GM12878 (cell line): Measurements from ENCODE around the gene ADAMTS14. TPM values are rescaled to one million over a fixed set of nuclear protein-coding genes. Genes with fewer than 3 reads are reported as not detected.

Source experiments
- ATAC-seq: fragments of 200-7000 bp; cut with Tn5 transposase; 3 replicates; pipeline ENCODE4 v1.9.1; 2020; ENCODE audit warnings: mild to moderate bottlenecking, moderate library complexity
- BruUV-seq: library from RNA; stranded (reverse); fragments of 400-500 nt; replicated peaks from 2 replicates; lab custom pipeline; 2021; lab: Mats Ljungman, UMichigan
- CTCF ChIA-PET: fragments of 300-600 bp; sonication (Branson Sonifier 250); formaldehyde crosslinking; extraction: SDS; loops from one replicate; lab custom pipeline; 2021; ENCODE audit warnings: inconsistent platforms; lab: Yijun Ruan, JAX
- POLR2A ChIA-PET: fragments of 350-600 bp; formaldehyde crosslinking; extraction: SDS; loops from one replicate; lab custom pipeline; 2021; ENCODE audit warnings: inconsistent platforms; lab: Charles Lee
- RAD21 ChIA-PET: fragments of 300-600 bp; sonication (Branson Sonifier 250); formaldehyde crosslinking; loops from one replicate; lab custom pipeline; 2023; ENCODE audit warnings: antibody characterized with exemption; ENCODE audit not compliant: unreplicated experiment; lab: Charles Lee
- SMC1A ChIA-PET: fragments of 300-600 bp; sonication (Branson Sonifier 250); formaldehyde crosslinking; loops from one replicate; lab custom pipeline; 2023; ENCODE audit not compliant: unreplicated experiment, uncharacterized antibody; lab: Charles Lee
- DNase-seq: peaks from one replicate; pipeline ENCODE4 v3.0.0-alpha.2; 2011; ENCODE audit warnings: low read depth, low spot score
- FAIRE-seq: peaks from 3 replicates; lab custom pipeline; 2011; peaks lifted over from hg19 to GRCh38; lab: Jason Lieb, UNC
- H2AFZ ChIP-seq: 2 replicates; pipeline ENCODE4 v1.6.0; 2011; ENCODE audit warnings: low read depth, low read length, control low read depth; ENCODE audit not compliant: control insufficient read depth
- H3K27ac ChIP-seq: 2 replicates; pipeline ENCODE4 v1.5.1; 2011; ENCODE audit warnings: control low read depth; ENCODE audit not compliant: control insufficient read depth, insufficient read depth
- H3K27me3 ChIP-seq, 2 experiments: replicated peaks in 1 of 2; 2 replicates each; pipeline versions ENCODE4 v1.6.0 to v1.6.1; 2011; ENCODE audit warnings: low read length in 1 of 2; ENCODE audit not compliant: control insufficient read depth in 2 of 2, insufficient read depth in 2 of 2
- H3K36me3 ChIP-seq, 2 experiments: 2 replicates each; pipeline ENCODE4 v1.5.1; 2011; ENCODE audit warnings: low read length in 1 of 2; ENCODE audit not compliant: control insufficient read depth in 2 of 2, insufficient read depth in 2 of 2
- H3K4me1 ChIP-seq: 2 replicates; pipeline ENCODE4 v1.6.1; 2011; ENCODE audit warnings: mild to moderate bottlenecking, low read length, moderate library complexity, mixed read lengths; ENCODE audit not compliant: control insufficient read depth, insufficient read depth
- H3K4me2 ChIP-seq: 2 replicates; pipeline ENCODE4 v1.6.0; 2011; ENCODE audit warnings: control low read depth; ENCODE audit not compliant: control insufficient read depth, insufficient read depth
- H3K4me3 ChIP-seq: fragments of 200-600 bp; sonication (generic); 2 replicates; pipeline ENCODE4 v1.5.1; 2016
- H3K79me2 ChIP-seq: 2 replicates; pipeline ENCODE4 v1.6.0; 2011; ENCODE audit warnings: low read length; ENCODE audit not compliant: control insufficient read depth, insufficient read depth
- H3K9ac ChIP-seq: 2 replicates; pipeline ENCODE4 v1.8.0; 2011; ENCODE audit warnings: low read length, control low read depth, mixed read lengths; ENCODE audit not compliant: control insufficient read depth, insufficient read depth
- H3K9me3 ChIP-seq: replicated peaks from 3 replicates; pipeline ENCODE4 v1.5.1; 2011; ENCODE audit warnings: mild to moderate bottlenecking, low read length; ENCODE audit not compliant: control insufficient read depth, insufficient read depth
- H4K20me1 ChIP-seq: 2 replicates; pipeline ENCODE4 v1.6.0; 2011; ENCODE audit not compliant: control insufficient read depth, insufficient read depth
- EGR1 ChIP-seq, 2 experiments: IDR thresholded peaks; 1 replicate in 1 of 2; 2 replicates in 1 of 2; pipeline ENCODE4 v1.6.1; 2011 to 2012; ENCODE audit warnings: low read depth in 2 of 2, low read length in 2 of 2, borderline replicate concordance in 1 of 2, mild to moderate bottlenecking in 1 of 2, moderate library complexity in 1 of 2
- MYB ChIP-seq: fragments of 150-350 bp; IDR thresholded peaks from 2 replicates; pipeline ENCODE4 v1.6.1; 2014; ENCODE audit warnings: mild to moderate bottlenecking, low read depth, low read length, borderline replicate concordance
- NR2F1 ChIP-seq: fragments of 450-650 bp; conservative IDR thresholded peaks from 2 replicates; pipeline ENCODE4 v1.6.1; 2017; ENCODE audit warnings: mild to moderate bottlenecking
- TCF3 ChIP-seq: IDR thresholded peaks from 2 replicates; pipeline ENCODE4 v1.6.1; 2012; ENCODE audit warnings: low read depth, mild to moderate bottlenecking, low read length, borderline replicate concordance; ENCODE audit not compliant: insufficient read depth
- WGBS: methylation state at CpG from one replicate; pipeline ENCODE4 v1.1.6; 2016; ENCODE audit warnings: low lambda C conversion rate; ENCODE audit not compliant: insufficient replicate concordance, insufficient coverage; ENCODE audit errors: missing lambda C conversion rate; 5-methylcytosine and 5-hydroxymethylcytosine counted together
- in situ Hi-C: fragments of 300-500 bp; cut with MboI; formaldehyde crosslinking; loops from 9 replicates; pipeline ENCODE4 v1.14.3; 2018; ENCODE audit warnings: mixed read lengths
- intact Hi-C: fragments of 100-400 bp; cut with micrococcal nuclease; formaldehyde crosslinking; loops from one replicate; pipeline ENCODE4 v1.14.2; 2022; ENCODE audit not compliant: unreplicated experiment
- polyA plus RNA-seq, 11 experiments: library from polyadenylated mRNA; depleted of rRNA in 4 of 11; unstranded in 6 of 11; stranded (reverse) in 5 of 11; fragments of >200 nt; fragmentation: Nextera tagmentation in 4 of 11; fragmentation: Illumina TruSeq in 1 of 11; extraction: Ambion mirVana in 4 of 11; extraction: Trizol in 1 of 11; gene quantifications; 1 replicate in 1 of 11; 2 replicates in 10 of 11; pipeline versions ENCODE4 v1.2.1 to v1.2.3, GENCODE V29; 2011 to 2016; ENCODE audit warnings: inconsistent platforms in 2 of 11, missing spikeins in 2 of 11, low read depth in 1 of 11
- small RNA-seq: library from RNA; depleted of rRNA; stranded (forward); fragments of <200 nt; gene quantifications from one replicate; pipeline ENCODE3, GENCODE V24; 2014
- total RNA-seq, 4 experiments: library from RNA; depleted of rRNA in 3 of 4; stranded (reverse); fragments of >200 nt in 3 of 4; fragmentation: Illumina TruSeq in 1 of 4; extraction: Trizol in 1 of 4; gene quantifications; 2 replicates each; pipeline versions ENCODE4 v1.2.1 to v1.2.3, GENCODE V29; 2013 to 2021
- TF ChIP-seq, protein P1 (sequence below): fragments of 150-350 bp; IDR thresholded peaks from 2 replicates; pipeline ENCODE4 v1.6.1; 2014; ENCODE audit warnings: mild to moderate bottlenecking, low read depth, low read length
- TF ChIP-seq, protein P2 (sequence below): IDR thresholded peaks from 2 replicates; pipeline ENCODE4 v1.6.1; 2012; ENCODE audit warnings: improper control_type of control experiment, low read depth, low read length; ENCODE audit not compliant: insufficient replicate concordance

The ADAMTS14 gene
- total and polyA plus RNA-seq, 10 of the 15 experiments (the other 5 are each of a cell fraction or from before 2014, with no cell fraction given): 0.03 to 0.05 TPM; not detected in 8

DNA sequence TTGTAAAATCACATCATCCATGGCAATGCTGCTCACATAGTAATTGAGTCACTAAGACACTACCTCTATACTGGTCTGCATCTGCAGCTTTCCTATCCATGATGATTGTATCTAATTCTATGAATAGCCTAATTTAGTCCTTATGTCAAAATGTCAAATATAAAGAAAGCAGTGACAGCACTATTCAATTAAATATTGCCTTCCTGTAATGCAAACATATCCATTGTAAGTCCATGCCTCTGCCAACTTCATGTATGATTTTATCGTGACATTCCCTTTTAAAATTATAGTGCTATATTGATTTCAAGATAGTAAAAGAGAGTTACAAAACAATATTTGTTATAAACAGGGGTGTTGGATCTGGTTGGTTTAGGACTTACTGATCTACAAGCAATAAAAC, 138.7 kb downstream of the ADAMTS14 start (continued):
- TF ChIP-seq NR2F1: no peak
- TF ChIP-seq EGR1 (IDR thresholded peaks at IDR 0.05; ENCODE audit: borderline replicate concordance in 1 of 2, low read depth in 2 of 2, low read length in 2 of 2): no peak
- TF ChIP-seq, all 136 proteins: peak for 0

DNA sequence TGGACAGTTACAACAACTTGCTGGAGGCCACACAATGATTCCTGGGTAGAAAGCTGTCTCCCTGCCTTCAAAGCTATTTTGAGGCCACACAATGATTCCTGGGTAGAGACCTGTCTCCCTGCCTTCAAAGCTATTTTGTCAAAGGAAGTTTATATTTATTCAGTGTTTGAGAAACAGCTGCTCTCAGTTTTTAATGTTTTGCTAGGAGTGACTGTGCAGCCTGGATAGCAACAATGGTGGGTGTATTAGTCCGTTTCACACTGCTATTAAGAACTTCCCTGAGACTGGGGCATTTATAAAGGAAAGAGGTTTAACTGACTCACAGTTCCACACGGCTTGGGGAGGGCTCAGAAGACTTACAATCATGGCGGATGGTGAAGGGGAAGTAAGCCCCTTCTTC, 139.6 kb downstream of the ADAMTS14 start:
- Histone ChIP-seq H3K4me1 (no peaks in the 10 kb centered on the region), H3K9ac (no peak overlapping the region), H3K27me3 (no peaks in the 10 kb centered on the region), H2AFZ (no peak overlapping the region), H4K20me1 (no peaks in the 10 kb centered on the region; the same call in 1 of the 2 replicates), H3K27ac (no peak overlapping the region), H3K4me2 (no peak overlapping the region), H3K79me2 (peaks cover 3% of the 10 kb centered on the region; the same call in 1 of the 2 replicates), H3K4me3 (no peak overlapping the region), H3K36me3 (no peaks in the 10 kb centered on the region), H3K9me3 (no peaks in the 10 kb centered on the region)
- in situ Hi-C loops: loop anchor here (5.0 kb wide), 1 partner anchor 70 kb away; no protein-coding TSS in a partner anchor
- FAIRE-seq (no peak), DNase-seq (no peak), ATAC-seq (no peak)
- SMC1A ChIA-PET: no interaction called here
- intact Hi-C loops: no loop called here
- 36% methylated on average over 3 of the region's 3 CpGs for WGBS
- BruUV-seq: no TSS peak
- TF ChIP-seq TCF3 (no peak), MYB (no peak)
- TF ChIP-seq, protein P1, sequence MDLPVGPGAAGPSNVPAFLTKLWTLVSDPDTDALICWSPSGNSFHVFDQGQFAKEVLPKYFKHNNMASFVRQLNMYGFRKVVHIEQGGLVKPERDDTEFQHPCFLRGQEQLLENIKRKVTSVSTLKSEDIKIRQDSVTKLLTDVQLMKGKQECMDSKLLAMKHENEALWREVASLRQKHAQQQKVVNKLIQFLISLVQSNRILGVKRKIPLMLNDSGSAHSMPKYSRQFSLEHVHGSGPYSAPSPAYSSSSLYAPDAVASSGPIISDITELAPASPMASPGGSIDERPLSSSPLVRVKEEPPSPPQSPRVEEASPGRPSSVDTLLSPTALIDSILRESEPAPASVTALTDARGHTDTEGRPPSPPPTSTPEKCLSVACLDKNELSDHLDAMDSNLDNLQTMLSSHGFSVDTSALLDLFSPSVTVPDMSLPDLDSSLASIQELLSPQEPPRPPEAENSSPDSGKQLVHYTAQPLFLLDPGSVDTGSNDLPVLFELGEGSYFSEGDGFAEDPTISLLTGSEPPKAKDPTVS: no peak
- TF ChIP-seq, protein P2, sequence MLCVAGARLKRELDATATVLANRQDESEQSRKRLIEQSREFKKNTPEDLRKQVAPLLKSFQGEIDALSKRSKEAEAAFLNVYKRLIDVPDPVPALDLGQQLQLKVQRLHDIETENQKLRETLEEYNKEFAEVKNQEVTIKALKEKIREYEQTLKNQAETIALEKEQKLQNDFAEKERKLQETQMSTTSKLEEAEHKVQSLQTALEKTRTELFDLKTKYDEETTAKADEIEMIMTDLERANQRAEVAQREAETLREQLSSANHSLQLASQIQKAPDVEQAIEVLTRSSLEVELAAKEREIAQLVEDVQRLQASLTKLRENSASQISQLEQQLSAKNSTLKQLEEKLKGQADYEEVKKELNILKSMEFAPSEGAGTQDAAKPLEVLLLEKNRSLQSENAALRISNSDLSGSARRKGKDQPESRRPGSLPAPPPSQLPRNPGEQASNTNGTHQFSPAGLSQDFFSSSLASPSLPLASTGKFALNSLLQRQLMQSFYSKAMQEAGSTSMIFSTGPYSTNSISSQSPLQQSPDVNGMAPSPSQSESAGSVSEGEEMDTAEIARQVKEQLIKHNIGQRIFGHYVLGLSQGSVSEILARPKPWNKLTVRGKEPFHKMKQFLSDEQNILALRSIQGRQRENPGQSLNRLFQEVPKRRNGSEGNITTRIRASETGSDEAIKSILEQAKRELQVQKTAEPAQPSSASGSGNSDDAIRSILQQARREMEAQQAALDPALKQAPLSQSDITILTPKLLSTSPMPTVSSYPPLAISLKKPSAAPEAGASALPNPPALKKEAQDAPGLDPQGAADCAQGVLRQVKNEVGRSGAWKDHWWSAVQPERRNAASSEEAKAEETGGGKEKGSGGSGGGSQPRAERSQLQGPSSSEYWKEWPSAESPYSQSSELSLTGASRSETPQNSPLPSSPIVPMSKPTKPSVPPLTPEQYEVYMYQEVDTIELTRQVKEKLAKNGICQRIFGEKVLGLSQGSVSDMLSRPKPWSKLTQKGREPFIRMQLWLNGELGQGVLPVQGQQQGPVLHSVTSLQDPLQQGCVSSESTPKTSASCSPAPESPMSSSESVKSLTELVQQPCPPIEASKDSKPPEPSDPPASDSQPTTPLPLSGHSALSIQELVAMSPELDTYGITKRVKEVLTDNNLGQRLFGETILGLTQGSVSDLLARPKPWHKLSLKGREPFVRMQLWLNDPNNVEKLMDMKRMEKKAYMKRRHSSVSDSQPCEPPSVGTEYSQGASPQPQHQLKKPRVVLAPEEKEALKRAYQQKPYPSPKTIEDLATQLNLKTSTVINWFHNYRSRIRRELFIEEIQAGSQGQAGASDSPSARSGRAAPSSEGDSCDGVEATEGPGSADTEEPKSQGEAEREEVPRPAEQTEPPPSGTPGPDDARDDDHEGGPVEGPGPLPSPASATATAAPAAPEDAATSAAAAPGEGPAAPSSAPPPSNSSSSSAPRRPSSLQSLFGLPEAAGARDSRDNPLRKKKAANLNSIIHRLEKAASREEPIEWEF: no peak
- RAD21 ChIA-PET: no interaction called here
- CTCF ChIA-PET: no interaction called here
- POLR2A ChIA-PET: no interaction called here

Small RNAs within 50 kb of the gene (small RNA-seq; reads per million reads assigned to genes)
- not detected for gene RPS26P40

Other genes starting within 250 kb of the ADAMTS14 start
- gene NODAL, start 230.8 kb upstream of the ADAMTS14 start, total RNA-seq (2014; rRNA removed): not detected in 2 replicates
- gene NODAL, start 230.8 kb upstream of the ADAMTS14 start, total RNA-seq (2014; rRNA removed; fragmentation: Illumina TruSeq; extraction: Trizol): not detected in 2 replicates
- gene NODAL, start 230.8 kb upstream of the ADAMTS14 start, total RNA-seq (2021): 0.11 TPM in 1 of 2 replicates, not detected in the other
- gene NODAL, start 230.8 kb upstream of the ADAMTS14 start, polyA plus RNA-seq (2011; rRNA removed): not detected in 2 replicates
- gene NODAL, start 230.8 kb upstream of the ADAMTS14 start, polyA plus RNA-seq (2014; fragmentation: Illumina TruSeq; extraction: Trizol): not detected in 2 replicates
- not detected for gene NODAL, start 230.8 kb upstream of the ADAMTS14 start, polyA plus RNA-seq (2014; fragmentation: Nextera tagmentation; extraction: Ambion mirVana)
- not detected in 2 replicates for gene NODAL, start 230.8 kb upstream of the ADAMTS14 start, polyA plus RNA-seq (2014; rRNA removed)
- not detected for gene NODAL, start 230.8 kb upstream of the ADAMTS14 start, polyA plus RNA-seq (2016; fragmentation: Nextera tagmentation; extraction: Ambion mirVana)
- 19.0 and 20.4 TPM in 2 replicates for gene PALD1, start 193.7 kb upstream of the ADAMTS14 start, total RNA-seq (2014; rRNA removed)
- gene PALD1, start 193.7 kb upstream of the ADAMTS14 start, total RNA-seq (2014; rRNA removed; fragmentation: Illumina TruSeq; extraction: Trizol): 6.7 and 7.7 TPM in 2 replicates
- 20.7 and 20.9 TPM in 2 replicates for gene PALD1, start 193.7 kb upstream of the ADAMTS14 start, total RNA-seq (2021)
- 5.4 and 7.7 TPM in 2 replicates for gene PALD1, start 193.7 kb upstream of the ADAMTS14 start, polyA plus RNA-seq (2011; rRNA removed)
- gene PALD1, start 193.7 kb upstream of the ADAMTS14 start, polyA plus RNA-seq (2014; fragmentation: Illumina TruSeq; extraction: Trizol): 4.0 and 7.2 TPM in 2 replicates
- 1 to 10 TPM in 1 of 2 experiments, under 1 TPM in 1; 0.43 to 1.2 TPM for gene PALD1, start 193.7 kb upstream of the ADAMTS14 start, polyA plus RNA-seq (2014; fragmentation: Nextera tagmentation; extraction: Ambion mirVana)
- 14.8 and 15.4 TPM in 2 replicates for gene PALD1, start 193.7 kb upstream of the ADAMTS14 start, polyA plus RNA-seq (2014; rRNA removed)
- gene PALD1, start 193.7 kb upstream of the ADAMTS14 start, polyA plus RNA-seq (2016; fragmentation: Nextera tagmentation; extraction: Ambion mirVana): 10 to 100 TPM; 10.3 to 11.0 TPM
- gene PRF1, start 69.8 kb upstream of the ADAMTS14 start, total RNA-seq (2014; rRNA removed): 1.1 and 1.9 TPM in 2 replicates
- gene PRF1, start 69.8 kb upstream of the ADAMTS14 start, total RNA-seq (2014; rRNA removed; fragmentation: Illumina TruSeq; extraction: Trizol): 1.1 and 1.4 TPM in 2 replicates
- gene PRF1, start 69.8 kb upstream of the ADAMTS14 start, total RNA-seq (2021): 1.5 and 1.8 TPM in 2 replicates
- 5.5 and 15.7 TPM in 2 replicates for gene PRF1, start 69.8 kb upstream of the ADAMTS14 start, polyA plus RNA-seq (2011; rRNA removed)
- gene PRF1, start 69.8 kb upstream of the ADAMTS14 start, polyA plus RNA-seq (2014; fragmentation: Illumina TruSeq; extraction: Trizol): 0.84 and 2.6 TPM in 2 replicates
- 1 to 10 TPM; 1.7 to 1.9 TPM for gene PRF1, start 69.8 kb upstream of the ADAMTS14 start, polyA plus RNA-seq (2014; fragmentation: Nextera tagmentation; extraction: Ambion mirVana)
- 0.97 and 1.3 TPM in 2 replicates for gene PRF1, start 69.8 kb upstream of the ADAMTS14 start, polyA plus RNA-seq (2014; rRNA removed)
- under 1 TPM; 0.88 to 1.00 TPM for gene PRF1, start 69.8 kb upstream of the ADAMTS14 start, polyA plus RNA-seq (2016; fragmentation: Nextera tagmentation; extraction: Ambion mirVana)
- gene TBATA, start 112.9 kb downstream of the ADAMTS14 start, total RNA-seq (2014; rRNA removed): not detected in 2 replicates
- not detected in 2 replicates for gene TBATA, start 112.9 kb downstream of the ADAMTS14 start, total RNA-seq (2014; rRNA removed; fragmentation: Illumina TruSeq; extraction: Trizol)
- gene TBATA, start 112.9 kb downstream of the ADAMTS14 start, total RNA-seq (2021): not detected in 2 replicates
- gene TBATA, start 112.9 kb downstream of the ADAMTS14 start, polyA plus RNA-seq (2011; rRNA removed): not detected in 2 replicates
- not detected in 2 replicates for gene TBATA, start 112.9 kb downstream of the ADAMTS14 start, polyA plus RNA-seq (2014; fragmentation: Illumina TruSeq; extraction: Trizol)
- gene TBATA, start 112.9 kb downstream of the ADAMTS14 start, polyA plus RNA-seq (2014; fragmentation: Nextera tagmentation; extraction: Ambion mirVana): not detected
- gene TBATA, start 112.9 kb downstream of the ADAMTS14 start, polyA plus RNA-seq (2014; rRNA removed): not detected in 2 replicates
- gene TBATA, start 112.9 kb downstream of the ADAMTS14 start, polyA plus RNA-seq (2016; fragmentation: Nextera tagmentation; extraction: Ambion mirVana): not detected
- 13.6 and 15.3 TPM in 2 replicates for gene SGPL1, start 143.4 kb downstream of the ADAMTS14 start, total RNA-seq (2014; rRNA removed)
- 13.6 and 14.5 TPM in 2 replicates for gene SGPL1, start 143.4 kb downstream of the ADAMTS14 start, total RNA-seq (2014; rRNA removed; fragmentation: Illumina TruSeq; extraction: Trizol)
- 16.8 and 20.7 TPM in 2 replicates for gene SGPL1, start 143.4 kb downstream of the ADAMTS14 start, total RNA-seq (2021)
- 16.6 and 18.2 TPM in 2 replicates for gene SGPL1, start 143.4 kb downstream of the ADAMTS14 start, polyA plus RNA-seq (2011; rRNA removed)
- 10.6 and 10.7 TPM in 2 replicates for gene SGPL1, start 143.4 kb downstream of the ADAMTS14 start, polyA plus RNA-seq (2014; fragmentation: Illumina TruSeq; extraction: Trizol)
- gene SGPL1, start 143.4 kb downstream of the ADAMTS14 start, polyA plus RNA-seq (2014; fragmentation: Nextera tagmentation; extraction: Ambion mirVana): 10 to 100 TPM in 1 of 2 experiments, 1 to 10 TPM in 1; 4.9 to 10.3 TPM
- 8.5 and 13.7 TPM in 2 replicates for gene SGPL1, start 143.4 kb downstream of the ADAMTS14 start, polyA plus RNA-seq (2014; rRNA removed)
- gene SGPL1, start 143.4 kb downstream of the ADAMTS14 start, polyA plus RNA-seq (2016; fragmentation: Nextera tagmentation; extraction: Ambion mirVana): 10 to 100 TPM; 10.6 TPM
- 32.7 and 37.9 TPM in 2 replicates for gene PCBD1, start 216.1 kb downstream of the ADAMTS14 start, total RNA-seq (2014; rRNA removed)
- 23.7 and 27.9 TPM in 2 replicates for gene PCBD1, start 216.1 kb downstream of the ADAMTS14 start, total RNA-seq (2014; rRNA removed; fragmentation: Illumina TruSeq; extraction: Trizol)
- gene PCBD1, start 216.1 kb downstream of the ADAMTS14 start, total RNA-seq (2021): 25.1 and 30.3 TPM in 2 replicates
- 58.2 and 66.8 TPM in 2 replicates for gene PCBD1, start 216.1 kb downstream of the ADAMTS14 start, polyA plus RNA-seq (2011; rRNA removed)
- gene PCBD1, start 216.1 kb downstream of the ADAMTS14 start, polyA plus RNA-seq (2014; fragmentation: Illumina TruSeq; extraction: Trizol): 22.8 and 39.4 TPM in 2 replicates
- 10 to 100 TPM in 1 of 2 experiments, 1 to 10 TPM in 1; 5.6 to 13.2 TPM for gene PCBD1, start 216.1 kb downstream of the ADAMTS14 start, polyA plus RNA-seq (2014; fragmentation: Nextera tagmentation; extraction: Ambion mirVana)
- 30.5 and 32.9 TPM in 2 replicates for gene PCBD1, start 216.1 kb downstream of the ADAMTS14 start, polyA plus RNA-seq (2014; rRNA removed)
- gene PCBD1, start 216.1 kb downstream of the ADAMTS14 start, polyA plus RNA-seq (2016; fragmentation: Nextera tagmentation; extraction: Ambion mirVana): 10 to 100 TPM; 49.2 to 58.5 TPM